GM18511 (cell line): ENCODE data around the gene MBNL1.
"Not testable (repeated sequence)": the region's sequence is repeated elsewhere in the genome, so short reads cannot be mapped to it uniquely, and the experiment has no call there.

Source experiments
- ATAC-seq: cut with Tn5 transposase; IDR thresholded peaks from one replicate; pipeline ENCODE4 v1.9.1; 2021; ENCODE audit warnings: mild to moderate bottlenecking, moderate library complexity; ENCODE audit not compliant: unreplicated experiment

The MBNL1 gene

DNA sequence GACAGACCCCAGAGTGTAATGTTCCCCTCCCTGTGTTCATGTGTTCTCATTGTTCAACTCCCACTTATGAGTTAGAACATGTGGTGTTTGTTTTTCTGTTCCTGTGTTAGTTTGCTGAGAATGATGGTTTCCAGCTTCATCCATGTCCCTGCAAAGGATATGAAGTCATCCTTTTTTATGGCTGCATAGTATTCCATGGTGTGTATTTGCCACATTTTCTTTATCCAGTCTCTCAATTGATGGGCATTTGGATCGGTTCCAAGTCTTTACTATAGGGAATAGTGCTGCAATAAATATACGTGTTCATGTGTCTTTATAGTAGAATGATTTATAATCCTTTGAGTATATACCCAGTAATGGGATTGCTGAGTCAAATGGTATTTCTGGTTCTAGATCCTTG lies 98.5 kb downstream of the MBNL1 start:
- not testable (repeated sequence) for ATAC-seq

DNA sequence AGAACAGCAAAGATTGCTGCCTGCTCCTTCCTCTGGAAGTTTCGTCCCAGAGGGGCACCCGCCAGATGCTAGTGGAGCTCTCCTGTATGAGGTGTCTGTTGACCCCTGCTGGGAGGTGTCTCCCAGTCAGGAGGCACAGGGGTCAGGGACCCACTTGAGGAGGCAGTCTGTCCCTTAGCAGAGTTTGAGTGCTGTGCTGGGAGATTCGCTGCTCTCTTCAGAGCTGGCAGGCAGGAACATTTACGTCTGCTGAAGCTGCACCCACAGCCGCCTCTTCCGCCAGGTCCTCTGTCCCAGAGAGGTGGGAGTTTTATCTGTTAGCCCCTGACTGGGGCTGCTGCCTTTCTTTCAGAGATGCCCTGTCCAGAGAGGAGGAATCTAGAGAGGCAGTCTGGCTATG lies 103.9 kb downstream of the MBNL1 start:
- ATAC-seq = not testable (repeated sequence)

DNA sequence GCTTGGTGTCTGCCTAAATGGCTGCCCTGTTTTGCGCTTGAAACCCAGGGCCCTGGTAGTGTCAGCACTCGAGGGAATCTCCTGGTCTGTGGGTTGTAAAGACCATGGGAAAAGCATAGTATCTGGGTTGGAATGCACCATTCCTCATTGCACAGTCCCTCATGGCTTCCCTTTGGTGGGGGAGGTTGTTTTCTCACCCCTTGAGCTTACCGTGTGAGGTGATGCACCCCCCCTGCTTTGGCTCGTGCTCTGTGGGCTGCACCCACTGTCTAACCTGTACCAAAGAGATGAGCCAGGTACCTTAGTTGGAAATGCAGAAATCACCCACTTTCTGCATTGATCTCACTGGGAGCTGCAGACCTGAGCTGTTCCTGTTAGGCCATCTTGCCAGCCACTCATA lies 104.7 kb downstream of the MBNL1 start:
- ATAC-seq = no peak

DNA sequence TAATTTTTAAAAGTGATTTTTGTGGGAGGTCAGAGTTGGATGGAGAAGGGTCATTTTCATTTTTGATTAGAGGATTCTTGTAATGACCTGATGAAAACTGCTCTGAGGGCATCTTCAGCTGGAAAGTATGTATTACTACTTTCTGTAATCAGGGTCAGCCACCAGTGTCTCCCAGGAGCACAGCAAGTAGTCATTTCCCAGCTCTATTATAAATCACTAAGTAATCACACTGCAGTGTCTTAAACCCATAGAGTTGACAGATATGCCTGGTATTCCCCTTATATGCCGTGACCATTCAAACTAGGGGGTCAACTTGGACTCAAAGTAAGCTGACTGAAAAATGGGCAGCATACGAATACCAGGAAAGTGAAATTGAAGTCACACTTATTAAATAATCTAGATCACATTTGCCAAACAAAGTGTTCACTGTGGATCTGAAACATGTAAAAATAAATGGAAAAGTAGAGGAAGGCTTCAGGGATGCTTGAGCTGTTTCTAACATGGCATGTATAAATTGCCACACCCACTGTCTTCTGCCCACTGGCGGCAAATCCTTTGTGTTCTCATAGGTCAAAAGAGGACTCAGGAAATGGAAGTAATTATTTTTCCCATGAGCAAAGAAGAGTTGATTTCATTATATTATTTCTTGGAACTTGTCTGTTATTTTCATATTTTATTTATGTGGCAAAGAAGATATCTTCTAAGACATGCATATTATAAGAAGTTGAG lies 105.7 kb downstream of the MBNL1 start:
- peak; percentile 48 for ATAC-seq

DNA sequence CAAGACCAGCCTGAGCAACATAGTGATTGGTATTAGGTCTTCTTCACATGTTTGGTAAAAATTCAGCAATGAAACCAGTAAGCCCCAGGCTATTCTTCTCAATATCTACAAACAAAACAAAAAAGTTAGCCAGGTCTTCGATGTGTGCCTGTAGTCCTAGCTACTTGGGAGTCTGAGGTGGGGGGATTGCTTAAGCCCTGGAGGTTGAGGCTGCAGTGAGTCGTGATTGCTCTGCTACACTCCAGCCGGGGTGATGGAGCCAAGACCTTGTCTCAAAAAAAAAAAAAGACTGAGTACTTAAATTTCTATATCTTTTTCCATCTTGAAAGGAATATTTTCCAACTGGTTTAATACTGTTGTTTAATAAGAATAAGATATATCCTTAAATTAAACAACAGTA lies 106.8 kb downstream of the MBNL1 start:
- ATAC-seq = no peak

DNA sequence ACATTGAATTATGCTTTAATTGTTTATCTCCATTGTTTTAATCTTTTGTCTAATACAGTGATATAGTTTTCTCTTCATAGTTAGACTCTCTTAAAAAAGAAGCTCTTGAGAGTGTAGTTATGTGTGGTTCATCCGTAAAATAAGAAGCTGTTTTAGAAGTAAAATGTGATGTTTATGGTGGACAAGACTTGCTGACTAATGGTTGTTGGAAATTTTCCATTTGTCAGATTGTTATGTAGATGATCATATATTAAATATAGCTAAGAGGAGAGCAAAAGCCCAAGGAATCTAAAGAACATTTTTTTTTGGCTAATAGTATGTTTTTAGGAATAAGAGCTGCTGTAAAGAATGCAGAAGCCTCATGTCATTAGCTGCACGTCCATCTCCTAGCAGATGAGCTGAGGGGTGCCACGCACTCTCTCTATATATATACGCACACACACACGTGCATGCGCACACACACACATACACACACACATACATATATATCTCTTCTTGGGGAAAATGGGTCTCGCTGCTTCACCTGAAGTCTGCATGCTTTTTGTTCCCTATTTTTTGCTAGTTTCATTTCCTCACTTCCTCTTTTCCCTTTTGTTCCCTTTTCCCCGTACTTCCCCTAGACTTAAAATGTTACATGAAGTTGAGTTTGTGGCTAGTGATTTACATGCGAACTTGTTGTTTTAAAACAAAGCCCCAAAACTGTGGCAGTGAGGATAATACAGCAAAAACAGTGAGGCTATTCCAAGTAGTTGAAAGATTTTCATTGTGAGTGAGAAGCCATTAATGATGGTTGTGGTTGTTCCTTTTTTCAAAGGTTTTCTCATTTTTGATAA lies 107.8 kb downstream of the MBNL1 start:
- ATAC-seq = peak; percentile 80

DNA sequence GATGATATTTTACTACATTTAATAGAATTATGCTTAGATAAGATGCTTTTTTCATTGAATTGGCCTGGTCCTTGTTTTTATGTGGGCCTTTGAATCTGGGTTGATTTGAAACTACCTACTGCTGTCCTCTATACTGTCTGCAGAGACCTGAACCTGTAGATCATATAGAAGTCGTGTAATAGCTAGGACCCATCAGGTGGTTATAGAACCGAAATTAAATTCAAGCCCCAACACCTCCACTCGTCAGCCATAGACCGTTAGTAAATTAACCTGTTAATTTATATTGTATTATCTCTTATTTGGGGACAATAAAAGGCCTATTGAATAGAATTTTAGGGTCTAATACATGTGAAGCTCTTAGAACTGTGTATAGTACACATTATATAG lies 108.4 kb downstream of the MBNL1 start:
- ATAC-seq = peak; percentile 15

DNA sequence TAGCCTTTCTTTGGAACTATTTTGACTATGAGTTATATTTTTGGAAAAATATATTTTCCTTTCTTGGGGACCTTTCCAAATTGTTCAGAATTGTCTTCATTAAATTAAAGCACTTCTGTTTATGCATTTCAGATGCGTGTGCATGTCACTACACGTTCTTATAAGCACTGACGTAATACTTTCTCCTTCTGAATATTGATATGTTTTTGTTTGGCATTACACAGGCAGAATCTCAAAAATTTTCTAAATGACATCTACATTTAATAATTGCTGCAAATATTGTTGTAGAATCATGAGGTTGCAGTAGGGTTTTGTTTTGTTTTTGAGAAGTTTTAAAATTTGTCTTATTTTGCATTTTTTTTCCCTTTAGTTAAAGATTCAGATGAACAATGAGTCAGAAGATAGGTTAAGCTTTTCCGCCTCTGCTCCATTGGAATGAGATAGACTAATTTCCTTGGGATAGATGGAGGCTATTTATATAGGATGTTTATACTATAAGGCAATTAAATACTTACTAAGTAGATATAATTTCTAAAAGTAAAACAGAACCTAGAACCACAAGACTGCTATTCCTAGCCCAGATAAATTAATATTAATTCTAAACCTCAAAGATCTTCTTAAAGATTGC lies 110.8 kb downstream of the MBNL1 start:
- no peak for ATAC-seq

DNA sequence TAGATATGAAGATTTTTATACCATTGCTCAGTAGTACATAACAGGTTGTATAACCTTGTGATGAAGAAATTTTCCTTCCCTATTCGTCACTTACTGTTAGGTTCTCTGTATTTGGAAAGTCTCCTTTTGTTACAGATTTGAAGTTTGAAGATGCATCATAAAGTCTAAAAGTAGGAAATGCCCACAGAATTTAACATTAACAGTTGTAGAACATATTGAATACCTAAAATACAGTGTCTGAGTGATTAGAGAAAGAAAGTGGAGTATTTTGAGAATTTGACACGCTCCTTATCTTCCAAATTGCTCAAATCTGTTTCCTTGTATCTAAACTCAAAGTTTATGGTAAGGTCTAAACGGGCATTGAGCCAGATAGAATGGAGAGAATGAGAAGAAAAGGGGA lies 111.3 kb downstream of the MBNL1 start:
- no peak for ATAC-seq

DNA sequence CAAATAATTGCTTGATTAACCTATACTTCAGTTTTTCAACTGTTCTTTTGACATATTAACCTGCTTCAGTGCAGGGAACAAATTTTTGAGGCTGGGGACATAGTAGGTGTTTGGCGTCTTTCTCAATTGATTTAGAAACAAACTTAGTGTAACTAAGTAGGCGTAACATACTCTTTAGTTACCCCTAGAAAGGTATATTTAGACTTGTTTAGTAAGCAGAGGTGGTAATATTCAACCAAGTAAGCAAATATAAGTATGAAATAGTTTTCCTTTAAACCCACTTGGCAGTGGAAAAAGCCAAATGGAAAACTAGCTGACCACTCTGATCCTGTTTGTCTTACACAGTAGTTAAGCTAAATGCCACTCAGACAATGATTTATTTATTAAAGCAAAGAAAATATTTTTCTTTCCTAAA lies 113.2 kb downstream of the MBNL1 start:
- peak; percentile 51 for ATAC-seq

DNA sequence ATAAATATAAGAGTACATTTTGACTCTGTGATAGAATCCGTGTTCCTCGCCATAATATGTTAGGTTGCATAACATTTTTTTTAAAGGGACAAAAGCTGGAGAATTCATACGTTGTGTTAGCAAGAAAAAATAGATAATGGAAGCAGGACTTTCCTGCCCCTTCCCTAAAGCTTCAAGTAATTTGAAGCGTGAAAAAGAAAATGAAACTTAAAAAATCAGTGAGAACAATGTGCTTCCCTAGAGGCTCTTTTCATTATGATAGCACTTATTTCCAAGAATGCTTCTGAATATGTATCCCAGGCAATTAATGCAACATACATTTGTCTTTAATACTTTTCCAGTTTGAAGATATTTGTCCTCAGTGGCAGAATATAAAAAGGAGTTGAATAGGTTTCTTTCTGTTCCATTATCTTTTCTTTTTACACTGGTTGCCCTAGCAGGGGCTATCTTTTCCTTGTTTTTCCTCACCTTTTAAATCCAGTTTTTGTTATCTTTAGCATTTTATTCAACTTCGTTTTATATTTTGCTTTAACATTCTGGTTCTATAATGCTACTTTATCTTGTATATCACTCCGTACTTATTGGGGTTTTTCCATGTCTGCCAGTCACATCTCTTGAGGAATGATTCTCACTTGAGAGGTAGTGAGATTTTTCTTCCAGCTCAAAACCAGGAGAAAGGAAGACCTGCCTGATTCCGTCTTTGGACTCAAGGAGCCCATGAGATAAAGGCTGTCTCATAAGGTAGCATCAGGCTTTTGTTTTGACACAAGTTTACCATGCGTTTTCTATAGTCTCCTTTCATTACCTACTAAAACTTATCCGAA lies 113.8 kb downstream of the MBNL1 start:
- peak; percentile 49 for ATAC-seq

DNA sequence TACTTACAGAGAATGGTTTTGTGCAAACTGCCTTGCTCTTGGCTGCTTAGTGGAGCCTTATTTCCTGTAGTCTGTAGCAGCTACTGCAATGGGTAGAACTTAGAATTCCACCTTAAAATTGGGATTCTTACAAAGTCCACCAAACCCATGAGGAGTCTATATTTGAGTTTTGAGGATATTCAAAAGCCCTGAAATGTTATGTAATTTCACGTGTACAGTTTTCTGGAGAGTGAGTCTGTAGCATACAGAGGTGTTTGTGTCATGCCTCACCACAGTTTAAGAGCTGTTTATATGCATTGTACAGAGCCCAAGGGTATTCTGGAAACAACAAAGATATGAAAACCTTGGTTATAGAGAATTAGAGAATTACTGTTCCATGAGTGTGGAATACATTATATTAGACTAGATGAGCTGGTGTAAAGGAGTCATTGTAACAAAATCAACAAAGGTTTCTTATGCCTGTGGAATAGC lies 114.4 kb downstream of the MBNL1 start:
- no peak for ATAC-seq

DNA sequence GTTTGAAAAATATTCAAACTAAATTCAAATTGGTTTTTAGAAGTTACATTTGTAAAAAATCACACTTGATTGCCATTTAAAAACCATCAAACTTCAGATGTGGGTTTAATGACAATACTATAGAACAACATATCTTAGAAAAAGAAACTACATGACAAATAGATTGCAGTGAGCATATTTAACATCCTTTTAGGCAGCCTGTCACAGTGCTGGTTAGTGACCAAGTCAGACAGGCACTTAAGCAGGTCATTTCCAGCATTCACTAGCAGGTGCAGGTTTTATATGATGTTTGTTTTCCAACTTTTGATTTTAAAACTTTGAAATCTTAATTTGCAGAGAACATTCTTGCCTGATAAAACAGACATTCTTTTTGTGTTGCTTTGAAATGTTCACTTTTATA lies 115.7 kb downstream of the MBNL1 start:
- ATAC-seq = no peak

DNA sequence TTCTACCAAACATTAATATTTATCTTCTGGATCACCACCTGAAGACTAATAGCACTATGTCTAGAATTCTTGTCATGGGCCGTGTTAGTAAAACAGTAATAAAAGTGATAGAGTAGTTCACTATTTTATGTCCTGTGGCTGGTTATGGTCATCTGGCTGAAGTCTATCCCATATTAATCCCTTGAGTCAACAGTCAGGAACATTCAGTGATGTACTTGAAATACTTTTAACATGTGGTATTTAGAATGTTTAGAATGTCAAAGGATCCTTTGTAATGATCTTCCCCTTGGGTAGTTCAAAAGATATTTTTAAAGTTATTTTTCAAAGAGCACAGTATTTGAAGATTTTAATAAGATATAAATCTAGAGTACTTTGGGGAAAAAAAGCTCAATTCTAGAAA lies 117.0 kb downstream of the MBNL1 start:
- ATAC-seq = no peak

DNA sequence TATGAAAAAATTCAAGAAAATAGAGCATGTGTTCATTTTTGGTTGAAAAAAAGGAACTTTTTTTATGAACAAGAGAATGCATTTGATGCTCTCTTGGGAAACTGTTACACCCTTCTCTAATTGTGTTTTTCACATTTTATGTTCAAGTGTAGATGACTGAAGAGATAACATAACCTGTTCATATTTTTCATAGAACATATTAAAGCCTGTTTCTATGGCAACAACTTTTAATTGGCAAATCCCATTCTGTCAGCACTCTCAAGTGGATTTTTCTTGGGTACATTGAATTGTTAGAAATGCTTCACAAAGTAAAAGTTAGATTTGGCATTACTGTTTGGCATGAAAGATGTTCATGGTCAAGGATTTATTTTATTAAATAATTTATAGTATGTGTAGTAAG lies 117.5 kb downstream of the MBNL1 start:
- ATAC-seq = no peak

DNA sequence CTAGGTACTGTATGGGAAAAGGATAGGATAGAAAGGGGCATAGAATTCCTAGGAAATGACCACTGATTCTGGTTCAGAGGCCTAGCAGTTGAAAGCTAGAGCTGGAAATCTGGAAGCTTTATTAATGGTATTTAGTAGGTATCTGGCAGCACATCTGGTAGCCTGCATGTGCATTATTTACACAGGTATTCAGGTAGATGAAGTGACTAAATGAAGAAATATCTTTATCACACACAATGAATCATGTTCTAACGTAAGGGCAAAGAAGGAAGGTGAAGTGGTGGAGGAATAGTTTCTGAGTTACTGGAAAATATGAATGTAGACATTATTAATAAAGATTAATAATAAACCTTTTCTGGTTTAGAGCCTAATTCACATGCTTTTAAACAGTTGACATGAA lies 119.9 kb downstream of the MBNL1 start:
- no peak for ATAC-seq

DNA sequence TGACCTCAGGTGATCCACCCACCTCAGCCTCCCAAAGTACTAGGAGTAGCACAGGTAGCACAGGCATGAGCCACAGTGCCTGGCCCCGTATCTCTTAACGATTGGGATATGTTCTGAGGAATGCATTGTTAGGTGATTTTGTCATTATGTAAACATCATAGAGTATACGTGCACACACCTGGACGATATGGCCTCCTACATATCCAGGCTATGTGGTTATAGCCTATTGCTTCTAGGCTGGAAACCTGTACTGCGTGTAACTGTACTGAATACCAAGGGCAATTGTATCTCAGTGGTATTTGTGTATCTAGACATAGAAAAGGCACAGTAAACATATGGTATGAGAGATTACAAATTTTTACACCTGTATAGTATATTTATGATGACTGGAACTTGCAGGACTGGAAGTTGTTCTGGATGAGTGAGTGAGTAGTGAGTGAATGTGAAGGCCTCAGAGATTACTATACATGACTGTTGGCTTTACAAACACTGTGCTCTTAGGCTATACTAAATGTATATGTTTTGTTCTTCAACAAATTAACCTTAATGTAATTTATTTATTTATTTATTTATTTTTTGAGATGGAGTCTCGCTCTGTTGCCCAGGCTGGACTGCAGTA lies 120.7 kb downstream of the MBNL1 start:
- ATAC-seq = no peak

DNA sequence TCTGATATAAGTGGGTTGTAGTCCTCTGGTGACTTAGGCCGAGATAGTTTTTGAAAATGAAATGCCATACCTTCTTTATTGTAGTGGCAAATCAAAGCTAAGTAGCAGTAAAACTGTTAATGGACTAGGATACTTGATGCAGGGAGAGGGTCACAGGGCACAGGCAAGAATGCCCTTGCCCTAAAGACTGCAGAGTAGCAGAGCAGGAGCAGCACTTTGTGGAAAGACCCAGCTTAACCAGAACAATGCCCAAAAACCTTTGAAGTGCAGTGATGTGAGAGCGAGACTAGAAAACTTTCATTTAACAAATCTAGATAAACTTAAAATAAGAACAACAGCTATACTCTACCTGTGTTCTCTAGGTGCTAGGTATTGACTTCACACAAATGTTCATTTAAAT lies 121.9 kb downstream of the MBNL1 start:
- no peak for ATAC-seq

DNA sequence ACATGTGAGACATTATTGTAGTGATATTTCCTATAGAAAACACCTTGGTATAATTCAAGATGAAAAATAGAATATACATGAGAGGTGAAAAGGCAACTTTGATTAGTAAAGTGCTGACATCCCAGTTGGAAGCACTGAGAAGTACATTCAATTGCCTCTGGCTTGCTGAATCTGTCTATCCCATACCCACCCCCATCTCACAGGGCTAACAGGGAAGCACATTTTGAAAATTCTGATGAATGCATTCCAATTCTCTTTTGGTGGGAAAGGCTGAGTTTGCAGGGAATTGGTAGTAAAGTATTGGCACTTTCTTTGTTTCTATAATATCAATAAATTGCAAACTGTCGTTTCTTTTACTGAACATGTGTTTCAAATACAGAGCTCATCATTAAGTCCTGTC lies 122.9 kb downstream of the MBNL1 start:
- no peak for ATAC-seq

DNA sequence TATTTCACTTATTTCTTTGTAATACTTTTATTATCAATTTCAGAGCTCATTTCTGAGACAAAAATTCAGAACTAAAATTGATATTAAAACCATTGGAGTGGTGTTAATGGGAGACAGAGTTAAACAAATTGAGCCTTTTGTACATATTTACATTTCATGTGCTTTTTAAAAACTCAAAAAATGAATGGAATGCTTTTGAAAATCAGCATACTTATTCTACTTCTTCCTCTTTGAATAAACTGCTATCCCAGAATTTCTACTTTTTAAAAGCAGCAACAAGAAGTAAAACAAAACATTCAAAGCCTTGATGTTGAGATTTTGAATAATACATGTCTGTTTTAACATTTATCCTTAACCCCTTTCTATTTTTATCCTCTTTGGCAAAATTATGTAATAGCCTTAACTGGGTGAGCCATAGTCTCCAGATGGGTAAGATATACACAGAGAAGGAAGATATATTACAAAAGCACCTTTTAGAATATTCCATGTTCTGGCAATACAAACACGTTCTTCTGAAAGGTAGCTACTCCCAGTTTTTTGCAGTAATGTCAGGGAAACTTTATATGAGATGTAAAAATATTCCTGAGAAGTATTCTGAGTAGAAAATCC lies 123.6 kb downstream of the MBNL1 start:
- ATAC-seq = no peak
